GM12865 (cell line): ENCODE data around the gene PPP1R13B.

Experiments
- DNase-seq: peaks from one replicate; pipeline ENCODE4 v3.0.0; 2010; ENCODE audit warnings: low read depth
- H3K4me3 ChIP-seq: 2 replicates; pipeline ENCODE4 v1.5.1; 2011; ENCODE audit warnings: mild to moderate bottlenecking, low read depth, low read length, control low read depth
- TF ChIP-seq, protein P1 (sequence below): IDR thresholded peaks from 2 replicates; pipeline ENCODE4 v1.5.1; 2011; ENCODE audit warnings: low read length, control low read depth, low read depth, inconsistent platforms; ENCODE audit not compliant: insufficient read depth; ENCODE audit errors: missing control alignments

Gene PPP1R13B

DNA sequence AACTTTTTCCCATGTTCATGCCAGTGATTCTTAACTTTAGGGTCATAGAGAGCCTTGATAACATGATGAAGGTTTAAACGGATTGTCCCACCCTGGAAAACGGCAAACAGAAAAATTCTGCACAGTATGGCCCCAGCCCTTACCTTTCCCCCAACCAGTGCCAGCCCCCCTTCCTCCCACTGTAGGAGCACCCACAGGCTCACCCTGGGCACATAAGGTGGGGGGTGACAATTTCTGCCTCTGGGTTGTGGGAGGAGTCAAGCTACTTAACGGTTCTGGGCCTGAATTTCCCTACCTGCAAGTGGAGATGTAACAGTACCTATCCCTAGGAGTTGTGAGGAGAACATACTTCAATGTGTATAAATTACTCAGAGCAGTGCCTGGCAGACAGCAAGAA, 150.2 kb downstream of the PPP1R13B start:
- no peak overlapping the region for H3K4me3 ChIP-seq
- TF ChIP-seq, protein P1, sequence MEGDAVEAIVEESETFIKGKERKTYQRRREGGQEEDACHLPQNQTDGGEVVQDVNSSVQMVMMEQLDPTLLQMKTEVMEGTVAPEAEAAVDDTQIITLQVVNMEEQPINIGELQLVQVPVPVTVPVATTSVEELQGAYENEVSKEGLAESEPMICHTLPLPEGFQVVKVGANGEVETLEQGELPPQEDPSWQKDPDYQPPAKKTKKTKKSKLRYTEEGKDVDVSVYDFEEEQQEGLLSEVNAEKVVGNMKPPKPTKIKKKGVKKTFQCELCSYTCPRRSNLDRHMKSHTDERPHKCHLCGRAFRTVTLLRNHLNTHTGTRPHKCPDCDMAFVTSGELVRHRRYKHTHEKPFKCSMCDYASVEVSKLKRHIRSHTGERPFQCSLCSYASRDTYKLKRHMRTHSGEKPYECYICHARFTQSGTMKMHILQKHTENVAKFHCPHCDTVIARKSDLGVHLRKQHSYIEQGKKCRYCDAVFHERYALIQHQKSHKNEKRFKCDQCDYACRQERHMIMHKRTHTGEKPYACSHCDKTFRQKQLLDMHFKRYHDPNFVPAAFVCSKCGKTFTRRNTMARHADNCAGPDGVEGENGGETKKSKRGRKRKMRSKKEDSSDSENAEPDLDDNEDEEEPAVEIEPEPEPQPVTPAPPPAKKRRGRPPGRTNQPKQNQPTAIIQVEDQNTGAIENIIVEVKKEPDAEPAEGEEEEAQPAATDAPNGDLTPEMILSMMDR = no peak
- DNase-seq = no peak

DNA sequence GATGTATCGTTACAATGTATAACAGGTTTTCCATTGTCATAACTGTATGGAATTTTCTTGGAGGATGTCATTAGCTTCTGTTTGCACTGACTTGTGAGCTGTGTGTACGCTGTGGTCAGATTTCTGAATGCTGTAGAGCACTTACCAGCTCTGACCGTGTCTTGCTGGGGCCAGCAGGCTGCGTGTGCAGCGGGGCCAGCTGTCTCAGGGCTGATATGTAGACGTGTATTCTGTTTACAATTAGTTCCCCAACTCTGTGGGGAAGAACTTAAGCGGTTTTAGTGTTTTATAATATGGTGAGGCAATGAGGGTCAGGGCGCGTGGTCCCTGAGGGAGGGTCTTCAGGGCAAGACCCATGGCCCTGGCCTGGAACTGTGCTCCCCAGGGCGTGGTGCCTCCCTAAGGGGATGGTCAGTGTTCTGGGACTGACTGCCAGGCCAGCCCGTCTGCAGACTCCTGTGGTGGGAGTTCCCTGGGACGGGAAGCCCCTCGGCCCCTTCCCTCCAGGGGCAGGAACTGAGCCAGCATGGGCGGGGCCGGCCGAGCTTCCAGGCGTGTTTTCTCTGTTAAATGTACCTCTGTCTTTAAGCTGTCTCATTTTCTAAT, 150.8 kb downstream of the PPP1R13B start:
- DNase-seq = no peak
- TF ChIP-seq, protein P1 = no peak
- no peak overlapping the region for H3K4me3 ChIP-seq

DNA sequence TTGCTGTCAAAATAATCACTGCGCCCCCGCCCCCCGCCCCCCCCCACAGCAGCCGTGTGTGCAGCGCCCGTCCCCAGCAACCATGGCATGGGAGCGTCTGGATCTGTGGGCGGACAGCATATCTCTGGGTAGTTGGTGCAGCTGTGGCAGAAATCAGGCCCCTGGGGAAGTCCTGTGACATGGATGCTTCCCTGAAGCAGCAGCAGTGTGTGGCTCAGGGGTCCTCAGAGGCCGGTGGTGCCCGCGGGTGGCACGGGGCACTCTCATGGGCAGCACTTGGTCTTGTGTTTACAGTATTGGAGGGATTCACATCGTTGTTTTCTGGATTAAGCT, 151.3 kb downstream of the PPP1R13B start:
- TF ChIP-seq, protein P1 = no peak
- DNase-seq = no peak
- H3K4me3 ChIP-seq = no peak overlapping the region

GRCh38 chr14:103695296-103696069, 151.9 kb downstream of the PPP1R13B start:
- TF ChIP-seq, protein P1 = no peak
- no peak for DNase-seq
- no peak overlapping the region for H3K4me3 ChIP-seq

DNA sequence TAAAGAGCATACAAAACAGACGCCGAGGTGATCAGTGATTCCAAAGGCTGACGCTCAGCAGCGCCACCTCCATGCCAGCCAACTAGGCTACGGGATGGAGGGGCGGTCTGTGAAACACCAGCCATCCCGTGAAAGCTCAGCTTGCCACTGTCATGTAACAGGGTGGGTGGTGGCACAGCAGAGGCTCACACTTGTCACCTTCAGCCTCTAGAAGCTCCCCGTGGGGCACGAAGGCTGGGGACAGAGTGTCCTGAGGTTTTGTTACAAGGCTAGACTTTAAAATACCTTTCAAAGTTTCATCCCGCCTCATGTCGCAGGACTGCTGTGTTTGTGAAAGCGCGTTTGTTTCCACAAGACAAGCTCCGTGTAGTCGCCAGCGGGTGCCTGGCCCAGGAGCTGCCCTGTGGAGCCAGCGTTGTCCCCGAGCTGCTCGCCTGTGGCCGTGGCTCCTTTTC, 152.8 kb downstream of the PPP1R13B start:
- DNase-seq = no peak
- TF ChIP-seq, protein P1 = no peak
- no peak overlapping the region for H3K4me3 ChIP-seq

DNA sequence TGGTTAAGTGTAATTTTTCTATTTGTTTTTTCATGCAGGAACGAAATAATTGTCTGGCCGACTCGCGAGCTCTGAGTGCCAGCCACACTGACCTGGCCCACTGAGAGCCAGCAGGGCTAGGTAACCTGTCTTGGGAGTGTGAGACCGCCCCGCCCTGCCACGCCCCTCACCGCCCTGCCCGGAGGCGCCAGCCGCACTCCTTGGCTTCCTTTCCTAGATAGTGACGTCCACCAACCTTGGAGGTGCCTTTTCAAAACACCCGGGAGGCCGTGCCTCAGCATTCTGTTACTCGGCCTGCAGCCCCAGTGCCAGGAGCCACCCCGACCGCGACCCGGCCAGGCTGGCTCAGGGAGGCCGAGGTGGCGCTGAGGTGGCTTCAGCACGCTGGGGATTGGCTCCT, 153.9 kb downstream of the PPP1R13B start:
- TF ChIP-seq, protein P1 = no peak
- no peak overlapping the region for H3K4me3 ChIP-seq
- DNase-seq = no peak
